Left cardiac atrium (tissue), 4 donors: ENCODE results near the gene DTD2. TPM values are rescaled to one million over a fixed set of nuclear protein-coding genes. Genes with fewer than 3 reads are reported as not detected.
"Not testable (repeated sequence)": the region's sequence is repeated elsewhere in the genome, so short reads cannot be mapped to it uniquely, and the experiment has no call there.

Experiments
- ATAC-seq, 2 donors: fragments of 200-7000 bp; cut with Tn5 transposase; one replicate each; pipeline ENCODE4 v1.9.1; 2020; ENCODE audit warnings: mild to moderate bottlenecking in 2 of 2, moderate library complexity in 2 of 2
- DNase-seq: peaks from one replicate; pipeline ENCODE4 v3.0.0-alpha.2; 2020
- intact Hi-C, 2 donors: fragments of 100-400 bp; cut with DNase I; formaldehyde crosslinking; loops; one replicate each; pipeline versions ENCODE4 v1.14.1 to v1.15.1; 2022 to 2023
- long read RNA-seq: library from polyadenylated mRNA; unstranded; transcript quantifications from one replicate; pipeline ENCODE4 v2.0.0, GENCODE V29; 2021
- total RNA-seq, 2 donors: library from RNA; stranded (reverse); fragmentation: NEBNext Ultra II Directional; extraction: Animal tissue kit (Norgen Biotek cat#: 25700); gene quantifications; one replicate each; pipeline ENCODE4 v1.2.1, GENCODE V29; 2021
- donor health status: DM: no; HTN: yes; CAD: no.
- donor health status: DM: no; HTN: yes; CAD: no; lungs with severe emphysema.
- donor health status: DM: yes; HTN: yes; CAD: no.
- donor health status: Dilated cardiomyopathy.

The DTD2 gene
- total RNA-seq: 1 to 10 TPM; 7.6 TPM
- long read RNA-seq, partial matches to known transcripts: 0 of 1 reads
- long read RNA-seq, other reads (novel, unspliced or antisense): 0 of 1 reads

GRCh38 chr14:31456841-31457664 is at the start of gene DTD2:
DTD2 (minus strand) TSS chr14:31457506; CDS start chr14:31457393, 113 bp downstream.
- intact Hi-C loops: no loop called here
- ATAC-seq (peak; percentile 99 to 100), DNase-seq (peak; percentile 96)

- no peak for DNase-seq
- ATAC-seq: peak; percentile 76 to 80
- intact Hi-C loops: loop anchor here in 1 of 2 donors (5.0 kb wide), 1 partner anchor 747 kb away; no protein-coding TSS in a partner anchor
These were observed 48.1 kb upstream of the DTD2 start for GRCh38 chr14:31505411-31505810.

GRCh38 chr14:31501870-31502269 is 44.6 kb upstream of the DTD2 start:
- intact Hi-C loops: no loop called here
- DNase-seq (no peak), ATAC-seq (no peak)

- intact Hi-C loops: no loop called here
- no peak for ATAC-seq
- no peak for DNase-seq
These were observed 35.6 kb upstream of the DTD2 start for GRCh38 chr14:31492759-31493498.

GRCh38 chr14:31489691-31490090 is 32.4 kb upstream of the DTD2 start:
- no peak for DNase-seq
- no peak for ATAC-seq
- intact Hi-C loops: no loop called here

GRCh38 chr14:31487886-31488285 is 30.6 kb upstream of the DTD2 start, which contains the start of gene GPR33:
GPR33 (minus strand) TSS chr14:31488039; CDS start chr14:31483965, 4,074 bp downstream.
- no peak for DNase-seq
- no peak for ATAC-seq
- intact Hi-C loops: no loop called here

GRCh38 chr14:31486764-31487163 is 29.5 kb upstream of the DTD2 start:
- intact Hi-C loops: no loop called here

GRCh38 chr14:31484754-31485153 is 27.4 kb upstream of the DTD2 start:
- ATAC-seq: no peak
- no peak for DNase-seq
- intact Hi-C loops: no loop called here

More at GRCh38 chr14:31486764-31487163, 29.5 kb upstream of the DTD2 start:
- no peak for DNase-seq
- ATAC-seq: no peak

GRCh38 chr14:31480156-31480555 is 22.9 kb upstream of the DTD2 start:
- intact Hi-C loops: no loop called here
- no peak for ATAC-seq
- DNase-seq: no peak

GRCh38 chr14:31479027-31479426 is 21.7 kb upstream of the DTD2 start:
- ATAC-seq: no peak
- intact Hi-C loops: no loop called here
- no peak for DNase-seq

GRCh38 chr14:31477248-31477647 is 19.9 kb upstream of the DTD2 start:
- intact Hi-C loops: no loop called here
- ATAC-seq (peak in 1 of 2 donors; percentile 69), DNase-seq (no peak)

GRCh38 chr14:31476131-31476866 is 19.0 kb upstream of the DTD2 start:
- DNase-seq (no peak), ATAC-seq (peak in 1 of 2 donors; percentile 62)
- intact Hi-C loops: no loop called here

GRCh38 chr14:31466554-31466953 is 9.2 kb upstream of the DTD2 start:
- DNase-seq (no peak), ATAC-seq (no peak)
- intact Hi-C loops: no loop called here

- ATAC-seq (no peak), DNase-seq (no peak)
- intact Hi-C loops: no loop called here
These were observed 7.8 kb upstream of the DTD2 start for GRCh38 chr14:31465111-31465510.

GRCh38 chr14:31462450-31462849 is 5.1 kb upstream of the DTD2 start:
- ATAC-seq, DNase-seq, intact Hi-C loops: not testable (repeated sequence)

GRCh38 chr14:31461545-31461944 is 4.2 kb upstream of the DTD2 start:
- DNase-seq: no peak
- ATAC-seq: no peak
- intact Hi-C loops: no loop called here

- intact Hi-C loops: no loop called here
- ATAC-seq (no peak), DNase-seq (no peak)
These were observed 656 bp upstream of the DTD2 start for GRCh38 chr14:31457665-31458659.

GRCh38 chr14:31449971-31450610 is 7.2 kb downstream of the DTD2 start:
- ATAC-seq (peak in 1 of 2 donors; percentile 57), DNase-seq (no peak)
- intact Hi-C loops: loop anchor here in 1 of 2 donors (5.0 kb wide), 1 partner anchor 802 kb away; no protein-coding TSS in a partner anchor
